ENCODE data around the gene PHACTR3.

The PHACTR3 gene

GRCh38 chr20:59756241-59756640 is 151.9 kb downstream of the PHACTR3 start:
- in situ Hi-C loops (cut with MboI; ENCODE audit: low sequenced_read_pairs, unreplicated experiment) = loop anchor here (10.0 kb wide), 1 partner anchor 161 kb away; no protein-coding TSS in a partner anchor
- TF ChIP-seq CTCF (IDR thresholded peaks at IDR 0.05; ENCODE audit: borderline replicate concordance, control extremely low read depth, extremely low read depth, insufficient read depth, missing control alignments) = no peak

GRCh38 chr20:59764037-59764436 is 159.7 kb downstream of the PHACTR3 start:
- DNase-seq (ENCODE audit: low spot score) = no peak
- in situ Hi-C loops (cut with MboI; ENCODE audit: low sequenced_read_pairs, unreplicated experiment) = no loop called here
- TF ChIP-seq CTCF (IDR thresholded peaks at IDR 0.05; ENCODE audit: borderline replicate concordance, control extremely low read depth, extremely low read depth, insufficient read depth, missing control alignments) = no peak

More at GRCh38 chr20:59756241-59756640, 151.9 kb downstream of the PHACTR3 start:
- DNase-seq (ENCODE audit: low spot score) = no peak

- in situ Hi-C loops (cut with MboI; ENCODE audit: low sequenced_read_pairs, unreplicated experiment) = no loop called here
- TF ChIP-seq CTCF (IDR thresholded peaks at IDR 0.05; ENCODE audit: borderline replicate concordance, control extremely low read depth, extremely low read depth, insufficient read depth, missing control alignments) = no peak
- no peak for DNase-seq (ENCODE audit: low spot score)
These were observed 161.3 kb downstream of the PHACTR3 start for GRCh38 chr20:59765599-59766177.

- in situ Hi-C loops (cut with MboI; ENCODE audit: low sequenced_read_pairs, unreplicated experiment) = no loop called here
- DNase-seq (ENCODE audit: low spot score) = no peak
- TF ChIP-seq CTCF (IDR thresholded peaks at IDR 0.05; ENCODE audit: borderline replicate concordance, control extremely low read depth, extremely low read depth, insufficient read depth, missing control alignments) = no peak
These were observed 163.3 kb downstream of the PHACTR3 start for GRCh38 chr20:59767656-59768055.

GRCh38 chr20:59770270-59770669 is 165.9 kb downstream of the PHACTR3 start:
- peak; percentile 30 for TF ChIP-seq CTCF (IDR thresholded peaks at IDR 0.05; ENCODE audit: borderline replicate concordance, control extremely low read depth, extremely low read depth, insufficient read depth, missing control alignments)
- in situ Hi-C loops (cut with MboI; ENCODE audit: low sequenced_read_pairs, unreplicated experiment) = no loop called here
- DNase-seq (ENCODE audit: low spot score) = no peak

- DNase-seq (ENCODE audit: low spot score) = no peak
- in situ Hi-C loops (cut with MboI; ENCODE audit: low sequenced_read_pairs, unreplicated experiment) = no loop called here
- TF ChIP-seq CTCF (IDR thresholded peaks at IDR 0.05; ENCODE audit: borderline replicate concordance, control extremely low read depth, extremely low read depth, insufficient read depth, missing control alignments) = no peak
These were observed 166.5 kb downstream of the PHACTR3 start for GRCh38 chr20:59770851-59771250.
